ENCODE results near the gene LRRC2. TPM values are rescaled to one million over a fixed set of nuclear protein-coding genes. Genes with fewer than 3 reads are reported as not detected.
"Not testable (repeated sequence)": the region's sequence is repeated elsewhere in the genome, so short reads cannot be mapped to it uniquely, and the experiment has no call there.

Gene LRRC2
- total and polyA plus RNA-seq, 5 experiments from 2014 or later, result 0.26 to 0.33 TPM; not detected in 3

- no peaks in the 10 kb centered on the region for H3K9me3 Mint-ChIP-seq
- POLR2A ChIA-PET, result no interaction called here
- no peaks in the 10 kb centered on the region for H3K36me3 Mint-ChIP-seq
- H3K27me3 Mint-ChIP-seq, result no peaks in the 10 kb centered on the region
- ATAC-seq (no peak), DNase-seq (no peak)
- peak overlapping the region in 2 of 10 donors; percentile 60 to 77 for H3K27ac Mint-ChIP-seq
- H3K4me3 Mint-ChIP-seq, result no peak overlapping the region
- H3K4me1 Mint-ChIP-seq, result peaks cover 5 to 45% (median 29%) of the 10 kb centered on the region in 4 donors
Observed at GRCh38 chr3:46544771-46545503, 21.2 kb downstream of the LRRC2 start.

DNA sequence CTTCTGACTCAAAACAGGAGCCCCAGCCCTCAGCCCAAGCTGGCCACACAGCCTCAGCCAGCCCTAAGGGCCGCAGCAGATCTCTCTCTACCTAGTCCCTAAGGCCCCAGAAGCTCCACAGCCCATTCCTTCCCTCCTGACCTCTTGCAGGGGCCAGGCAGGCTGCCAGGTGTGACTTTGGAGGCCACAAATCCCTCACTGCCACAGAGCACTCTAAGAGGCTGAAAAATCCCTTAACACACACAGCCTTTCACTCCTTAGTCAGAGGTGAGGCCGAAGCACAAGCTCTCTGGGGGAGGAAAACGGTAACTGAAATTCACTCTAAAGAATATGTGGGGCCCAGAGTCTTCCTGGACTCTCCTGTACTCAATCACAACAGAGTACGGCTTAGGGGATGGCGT lies 23.3 kb downstream of the LRRC2 start:
- DNase-seq (no peak), ATAC-seq (no peak)
- Mint-ChIP-seq H3K27ac (peak overlapping the region in 4 of 10 donors; percentile 11 to 63 (median 59)), H3K9me3 (no peaks in the 10 kb centered on the region), H3K27me3 (no peaks in the 10 kb centered on the region), H3K4me3 (no peak overlapping the region), H3K4me1 (peaks cover 14 to 63% (median 44%) of the 10 kb centered on the region in 4 donors), H3K36me3 (no peaks in the 10 kb centered on the region)
- POLR2A ChIA-PET, result interaction anchor here (0.6 to 1.0 kb wide), 3 partner anchors 47 to 1545 kb away, joined by 3 to 4 read pairs (median 4); no protein-coding TSS in a partner anchor

DNA sequence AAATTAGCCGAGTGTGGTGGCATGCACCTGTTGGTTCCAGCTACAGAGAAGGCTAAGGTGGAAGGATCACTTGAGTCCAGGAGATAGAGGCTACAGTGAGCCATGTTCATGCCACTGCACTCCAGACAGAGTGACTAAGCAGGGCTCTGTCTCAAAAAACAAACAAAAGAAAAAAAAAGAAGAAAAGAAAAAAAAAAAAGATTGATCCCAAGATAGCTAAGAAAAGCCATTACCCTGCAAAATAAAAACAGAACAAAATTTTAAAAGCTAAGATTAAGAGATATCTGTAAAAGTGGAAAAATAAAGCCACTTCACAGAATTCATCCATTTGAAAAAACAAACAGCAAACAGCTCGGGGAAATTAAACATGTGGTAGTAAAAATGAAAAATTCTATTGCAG lies 23.8 kb downstream of the LRRC2 start:
- no peak for ATAC-seq
- Mint-ChIP-seq H3K27me3 (no peaks in the 10 kb centered on the region), H3K4me3 (no peak overlapping the region), H3K9me3 (no peaks in the 10 kb centered on the region), H3K27ac (peak overlapping the region in 2 of 10 donors; percentile 52 to 55), H3K4me1 (peaks cover 15 to 68% (median 48%) of the 10 kb centered on the region in 4 donors), H3K36me3 (no peaks in the 10 kb centered on the region)
- no peak for DNase-seq
- POLR2A ChIA-PET, result interaction anchor here (0.7 to 1.0 kb wide), 3 partner anchors 47 to 597 kb away, joined by 3 to 4 read pairs (median 3); no protein-coding TSS in a partner anchor

GRCh38 chr3:46541835-46542234 lies 24.3 kb downstream of the LRRC2 start:
- peak overlapping the region in 3 of 10 donors; percentile 52 to 78 (median 55) for H3K27ac Mint-ChIP-seq
- H3K4me3 Mint-ChIP-seq, result no peak overlapping the region
- H3K27me3 Mint-ChIP-seq, result no peaks in the 10 kb centered on the region
- H3K36me3 Mint-ChIP-seq, result no peaks in the 10 kb centered on the region
- peaks cover 15 to 71% (median 49%) of the 10 kb centered on the region in 4 donors for H3K4me1 Mint-ChIP-seq
- H3K9me3 Mint-ChIP-seq, result no peaks in the 10 kb centered on the region
- no peak for DNase-seq
- POLR2A ChIA-PET, result interaction anchor here (0.7 to 1.0 kb wide), 3 partner anchors 42 to 597 kb away, joined by 3 read pairs; no protein-coding TSS in a partner anchor
- ATAC-seq, result no peak

GRCh38 chr3:46540550-46540949 lies 25.6 kb downstream of the LRRC2 start:
- peak overlapping the region in 8 of 10 donors; percentile 71 to 94 (median 85) for H3K27ac Mint-ChIP-seq

DNA sequence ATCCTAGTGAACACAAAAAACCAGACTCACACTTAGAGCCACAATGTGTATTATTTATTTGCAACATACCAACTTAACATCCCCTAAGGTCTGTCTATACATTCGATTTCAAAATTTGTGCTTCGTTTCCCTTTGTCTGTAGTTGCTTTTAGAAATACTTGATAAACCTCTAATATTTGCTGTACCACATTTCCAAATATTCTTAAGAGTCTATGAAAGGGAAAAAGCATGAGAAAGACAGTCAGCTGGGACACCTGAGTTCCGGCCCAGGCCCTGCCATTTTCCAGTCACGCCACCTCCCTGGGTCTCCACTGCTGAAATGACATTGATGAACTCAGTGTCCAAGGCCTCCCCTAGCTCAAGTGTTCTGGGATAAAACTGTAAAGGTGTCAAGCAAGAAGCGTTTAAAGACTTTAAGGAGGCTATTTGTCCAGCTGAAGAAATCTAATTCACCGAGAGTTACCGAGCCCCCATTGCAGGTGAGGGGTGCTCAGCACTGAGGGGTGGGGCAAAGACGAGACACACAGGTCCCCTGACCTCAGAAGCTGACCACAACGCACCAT lies 26.6 kb downstream of the LRRC2 start:
- no peaks in the 10 kb centered on the region for H3K36me3 Mint-ChIP-seq
- ATAC-seq (no peak), DNase-seq (no peak)
- POLR2A ChIA-PET, result interaction anchor here (1.0 to 1.9 kb wide), 9 partner anchors 12 to 154 kb away, joined by 3 to 16 read pairs (median 4); partner anchors contain the start of gene ALS2CL
- peak overlapping the region; percentile 62 to 84 (median 78) for H3K4me3 Mint-ChIP-seq
- peak overlapping the region; percentile 91 to 98 (median 95) for H3K27ac Mint-ChIP-seq
- H3K9me3 Mint-ChIP-seq, result no peaks in the 10 kb centered on the region
- peaks cover 17 to 66% (median 39%) of the 10 kb centered on the region in 4 donors for H3K4me1 Mint-ChIP-seq
- peaks cover 0 to 7% (median 2%) of the 10 kb centered on the region in 5 donors for H3K27me3 Mint-ChIP-seq

More at GRCh38 chr3:46540550-46540949, 25.6 kb downstream of the LRRC2 start:
- no peaks in the 10 kb centered on the region for H3K9me3 Mint-ChIP-seq
- no peaks in the 10 kb centered on the region for H3K36me3 Mint-ChIP-seq
- peaks cover 18 to 70% (median 42%) of the 10 kb centered on the region in 4 donors for H3K4me1 Mint-ChIP-seq
- no peak for DNase-seq
- POLR2A ChIA-PET, result no interaction called here
- ATAC-seq, result no peak
- peak overlapping the region in 4 of 10 donors; percentile 4 to 42 (median 32) for H3K4me3 Mint-ChIP-seq
- peaks cover 0 to 7% (median 0%) of the 10 kb centered on the region in 5 donors for H3K27me3 Mint-ChIP-seq

DNA sequence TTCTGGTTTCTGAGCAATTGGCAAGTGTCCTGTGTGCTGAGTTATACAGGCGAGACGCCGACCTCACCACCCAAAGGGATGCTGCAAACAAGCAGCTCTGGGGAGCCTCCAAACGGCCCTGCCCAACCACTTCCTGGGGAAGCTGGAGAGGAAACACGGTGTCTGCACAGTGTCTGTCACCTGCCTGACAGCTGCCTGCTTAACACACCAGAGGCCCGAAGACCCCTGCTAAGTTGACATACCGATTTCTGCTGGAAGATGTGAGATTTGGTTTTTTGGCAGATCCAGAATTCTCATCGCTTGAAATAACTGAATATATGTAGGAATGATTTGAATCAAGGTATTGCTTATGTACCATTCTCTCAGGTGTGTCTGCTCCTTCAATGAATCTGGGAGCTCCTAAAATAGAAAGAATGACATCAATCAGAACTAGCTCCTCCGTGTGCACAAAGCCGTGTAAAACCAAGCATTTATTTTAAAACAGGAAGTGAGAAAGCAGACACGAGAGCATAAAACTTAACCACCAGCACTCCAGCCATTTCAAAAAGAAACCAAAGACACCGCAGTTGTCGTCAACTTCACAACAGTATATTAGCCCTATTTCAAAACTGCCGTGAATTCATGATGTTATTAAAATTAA lies 27.2 kb downstream of the LRRC2 start:
- peak overlapping the region; percentile 91 to 98 (median 95) for H3K27ac Mint-ChIP-seq

GRCh38 chr3:46538425-46538802 lies 27.7 kb downstream of the LRRC2 start:
- Mint-ChIP-seq H3K27ac (peak overlapping the region; percentile 91 to 98 (median 95)), H3K27me3 (peaks cover 0 to 13% (median 3%) of the 10 kb centered on the region in 5 donors), H3K4me1 (peaks cover 17 to 71% (median 44%) of the 10 kb centered on the region in 4 donors), H3K4me3 (peak overlapping the region; percentile 62 to 84 (median 78))
- not testable (repeated sequence) for ATAC-seq, H3K36me3 Mint-ChIP-seq, DNase-seq, H3K9me3 Mint-ChIP-seq
- POLR2A ChIA-PET, result interaction anchor here (0.7 to 1.9 kb wide), 11 partner anchors 9 to 155 kb away, joined by 3 to 16 read pairs (median 3); partner anchors contain the start of gene ALS2CL

More for the DNA sequence above, 27.2 kb downstream of the LRRC2 start:
- Mint-ChIP-seq H3K36me3 (no peaks in the 10 kb centered on the region), H3K27me3 (peaks cover 0 to 12% (median 3%) of the 10 kb centered on the region in 5 donors), H3K9me3 (no peaks in the 10 kb centered on the region), H3K4me1 (peaks cover 17 to 71% (median 42%) of the 10 kb centered on the region in 4 donors), H3K4me3 (peak overlapping the region; percentile 62 to 84 (median 78))
- POLR2A ChIA-PET, result interaction anchor here (0.7 to 1.9 kb wide), 12 partner anchors 10 to 155 kb away, joined by 3 to 16 read pairs (median 4); partner anchors contain the start of gene ALS2CL
- DNase-seq (peak; percentile 63 to 92 (median 86)), ATAC-seq (peak; percentile 95)

DNA sequence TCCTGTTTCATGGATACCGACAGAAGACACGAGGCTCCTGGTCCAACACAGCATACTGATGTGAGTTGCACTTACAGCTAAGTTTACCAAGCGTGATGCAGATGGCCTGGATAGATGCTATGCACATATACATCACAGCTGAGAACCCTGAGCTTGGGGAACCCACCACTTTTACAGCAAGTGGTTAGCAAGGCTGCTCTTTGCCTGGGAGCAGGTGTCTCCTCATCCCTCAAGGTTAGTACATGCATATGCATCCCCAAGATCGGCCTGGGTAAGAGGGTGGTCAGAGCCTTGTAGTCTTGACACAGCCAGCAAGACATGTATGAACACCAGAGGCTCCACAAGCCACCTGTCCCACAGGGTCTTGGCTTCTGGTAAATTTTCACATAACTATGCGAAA lies 28.3 kb downstream of the LRRC2 start:
- Mint-ChIP-seq H3K4me3 (peak overlapping the region; percentile 56 to 84 (median 74)), H3K4me1 (peaks cover 18 to 70% (median 47%) of the 10 kb centered on the region in 4 donors), H3K27me3 (peaks cover 0 to 13% (median 3%) of the 10 kb centered on the region in 5 donors), H3K9me3 (no peaks in the 10 kb centered on the region), H3K36me3 (no peaks in the 10 kb centered on the region), H3K27ac (peak overlapping the region; percentile 91 to 98 (median 95))
- POLR2A ChIA-PET, result interaction anchor here (0.7 to 1.6 kb wide), 7 partner anchors 11 to 156 kb away, joined by 3 to 16 read pairs (median 3); partner anchors contain the start of gene ALS2CL
- ATAC-seq (no peak), DNase-seq (no peak)

DNA sequence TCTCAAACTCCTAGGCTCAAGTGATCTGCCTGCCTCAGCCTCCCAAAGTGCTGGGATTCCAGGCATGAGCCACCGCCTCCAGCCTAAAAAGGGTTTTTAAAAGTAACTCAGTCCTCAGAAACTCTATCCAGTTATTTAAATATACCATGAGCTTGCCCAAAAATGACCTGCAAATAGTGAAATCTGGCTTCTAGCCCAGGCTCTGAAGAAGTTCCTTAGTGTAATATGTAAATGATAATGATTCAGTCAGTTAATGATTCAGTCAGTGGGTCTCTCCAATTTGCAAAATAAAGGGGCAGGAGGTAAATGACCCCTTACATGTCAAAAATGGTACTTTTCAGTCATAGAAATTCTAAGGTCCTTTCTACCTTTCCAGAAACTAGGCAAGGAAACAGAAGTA lies 28.8 kb downstream of the LRRC2 start:
- Mint-ChIP-seq H3K4me1 (peaks cover 18 to 66% (median 46%) of the 10 kb centered on the region in 4 donors), H3K27ac (peak overlapping the region in 5 of 10 donors; percentile 70 to 98 (median 94)), H3K9me3 (no peaks in the 10 kb centered on the region), H3K36me3 (no peaks in the 10 kb centered on the region), H3K27me3 (peaks cover 0 to 13% (median 3%) of the 10 kb centered on the region in 5 donors), H3K4me3 (no peak overlapping the region)
- DNase-seq (no peak), ATAC-seq (no peak)
- POLR2A ChIA-PET, result interaction anchor here (0.9 kb wide), 1 partner anchor 10 kb away, joined by 3 read pairs; no protein-coding TSS in a partner anchor

DNA sequence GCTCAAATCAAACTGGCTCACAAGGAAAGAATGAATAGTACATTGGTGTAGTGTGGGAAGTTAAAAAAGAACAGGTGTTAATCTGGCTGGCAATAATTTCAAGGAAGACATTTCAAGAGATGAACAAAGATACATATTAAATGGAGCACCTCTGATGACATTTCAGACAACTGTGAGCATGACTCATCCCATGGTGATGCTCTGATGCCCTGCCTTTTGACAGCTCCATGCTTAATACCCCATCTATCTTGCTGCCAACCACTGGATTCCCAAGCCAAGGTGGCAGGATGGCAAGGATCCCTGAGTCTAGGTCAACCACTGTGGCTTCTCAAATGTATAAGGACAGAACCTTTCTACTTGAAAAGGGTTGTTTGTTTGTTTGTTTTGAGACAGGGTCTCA lies 29.3 kb downstream of the LRRC2 start:
- Mint-ChIP-seq H3K27me3 (peaks cover 0 to 13% (median 3%) of the 10 kb centered on the region in 5 donors), H3K4me1 (peaks cover 18 to 60% (median 43%) of the 10 kb centered on the region in 4 donors), H3K9me3 (no peaks in the 10 kb centered on the region), H3K27ac (peak overlapping the region in 7 of 10 donors; percentile 9 to 83 (median 70)), H3K4me3 (peak overlapping the region in 1 of 10 donors; percentile 24), H3K36me3 (no peaks in the 10 kb centered on the region)
- no peak for ATAC-seq
- DNase-seq, result no peak
- POLR2A ChIA-PET, result no interaction called here

DNA sequence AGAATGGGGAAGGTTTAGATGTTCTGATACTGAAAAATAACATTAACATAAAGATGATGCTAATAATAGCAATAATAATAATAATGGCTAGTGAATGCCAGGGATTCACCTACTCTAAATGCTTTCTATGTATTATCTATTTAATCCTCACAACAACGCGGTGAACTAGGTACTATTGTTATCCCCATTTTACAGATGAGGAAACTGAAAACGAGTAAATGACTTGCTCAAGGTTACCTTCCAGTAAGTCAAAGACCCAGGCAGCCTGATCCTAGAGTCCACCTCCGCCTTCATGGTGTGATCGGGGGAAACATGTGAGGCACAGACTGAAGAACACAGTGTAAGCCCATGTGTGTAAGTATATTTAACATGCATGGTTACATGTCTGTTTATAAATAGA lies 30.4 kb downstream of the LRRC2 start:
- Mint-ChIP-seq H3K4me1 (peaks cover 18 to 54% (median 42%) of the 10 kb centered on the region in 4 donors), H3K27me3 (peaks cover 0 to 13% (median 3%) of the 10 kb centered on the region in 5 donors), H3K27ac (peak overlapping the region in 4 of 10 donors; percentile 15 to 74 (median 45)), H3K4me3 (no peak overlapping the region), H3K36me3 (no peaks in the 10 kb centered on the region), H3K9me3 (no peaks in the 10 kb centered on the region)
- ATAC-seq (no peak), DNase-seq (no peak)
- POLR2A ChIA-PET, result interaction anchor here (0.6 kb wide), 1 partner anchor 1428 kb away, joined by 3 read pairs; no protein-coding TSS in a partner anchor
